Stimulated activated CD8-positive, alpha-beta memory T cell treated with anti-CD3 and anti-CD28 coated beads, Interleukin-7, amount 100 ng/mL, for 1 hour (primary cell): ENCODE data around the gene CCN2.
A peak's percentile ranks its signal among the peaks of the same experiment; 100 is the strongest.
"Not testable (repeated sequence)": the region's sequence is repeated elsewhere in the genome, so short reads cannot be mapped to it uniquely, and the experiment has no call there.

Source experiments
- DNase-seq, 2 donors: peaks; one replicate each; pipeline ENCODE4 v3.0.0-alpha.2; 2020; ENCODE audit warnings: low read depth in 2 of 2

CCN2 gene

DNA sequence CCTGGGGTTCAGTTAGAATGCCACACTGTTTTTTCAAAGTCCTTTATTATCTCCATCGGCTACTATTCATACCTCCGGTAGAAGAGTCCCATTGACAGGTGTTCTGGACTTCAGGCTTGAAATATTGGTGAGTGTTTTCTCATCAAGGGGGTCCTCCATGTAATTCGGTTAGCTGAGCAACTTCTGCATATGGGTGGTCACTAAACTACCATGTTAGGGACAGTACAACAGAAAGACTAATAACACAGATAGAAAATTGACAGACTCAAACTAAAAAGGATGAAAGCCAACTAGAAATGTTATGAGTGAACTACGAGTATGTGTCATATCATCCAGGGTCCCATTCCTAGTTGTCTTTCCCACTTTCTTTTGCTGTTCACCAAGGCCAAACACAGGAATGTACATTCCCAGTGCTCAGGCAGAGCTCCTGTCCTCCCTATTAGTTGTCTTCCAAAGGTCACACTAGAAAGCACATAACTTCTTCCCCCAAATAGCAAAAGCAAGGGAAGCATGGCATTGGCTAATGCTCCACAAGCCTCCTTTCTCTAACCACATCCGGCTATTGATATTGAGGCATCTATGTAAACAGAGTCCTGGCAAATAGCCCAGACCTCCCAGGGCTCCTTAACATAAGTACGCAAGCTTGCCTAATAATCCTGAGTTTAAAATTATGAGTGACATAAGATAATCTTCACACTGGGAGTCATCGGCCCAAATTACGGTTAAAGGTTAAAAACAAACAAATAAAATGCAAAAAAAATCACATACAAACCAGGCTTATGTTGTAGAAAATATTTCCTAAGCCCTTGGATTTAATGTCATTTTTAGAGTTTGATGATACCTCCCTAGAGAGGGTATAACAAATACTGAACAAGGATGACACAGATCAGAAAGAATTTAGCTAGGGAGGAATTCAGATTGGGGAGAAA, 13.2 kb downstream of the CCN2 start:
- DNase-seq: no peak

DNA sequence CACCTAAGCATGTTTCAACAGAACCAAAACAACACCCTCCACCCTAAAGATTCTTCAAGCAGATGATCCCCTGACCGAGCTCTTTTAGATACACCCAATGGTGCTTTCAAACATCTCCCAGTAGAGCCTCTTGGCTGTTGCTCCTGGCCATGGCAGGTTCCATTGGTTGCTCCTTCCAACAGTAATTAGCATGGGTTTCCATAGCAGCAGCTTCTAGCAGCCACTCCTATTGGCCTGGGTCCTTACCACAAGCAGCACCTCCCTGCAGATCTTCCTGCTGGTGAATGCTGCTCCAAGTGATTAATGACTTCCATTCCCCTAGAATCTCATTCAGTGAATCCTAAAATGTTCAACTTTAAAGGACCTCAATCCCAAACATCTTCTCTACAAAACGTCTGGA, 13.9 kb downstream of the CCN2 start:
- DNase-seq: no peak

DNA sequence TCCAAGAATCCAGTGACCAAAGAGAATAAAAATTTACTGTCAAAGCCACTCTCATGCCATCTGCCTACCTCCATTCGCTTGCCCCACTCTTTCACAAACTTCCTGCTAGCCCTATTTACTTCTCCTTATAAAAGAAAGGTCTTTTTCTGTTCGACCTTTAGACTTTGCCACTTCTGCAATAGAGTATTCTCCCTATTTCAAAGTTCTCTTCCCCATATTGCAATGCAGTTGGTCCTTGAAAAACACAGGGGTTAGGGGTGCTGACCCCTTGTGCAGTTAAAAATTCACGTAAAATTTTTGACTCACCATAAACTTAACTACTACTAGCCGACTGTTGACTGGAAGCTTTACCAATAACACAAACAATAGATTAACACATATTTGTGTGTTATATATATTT, 15.0 kb downstream of the CCN2 start:
- no peak for DNase-seq

DNA sequence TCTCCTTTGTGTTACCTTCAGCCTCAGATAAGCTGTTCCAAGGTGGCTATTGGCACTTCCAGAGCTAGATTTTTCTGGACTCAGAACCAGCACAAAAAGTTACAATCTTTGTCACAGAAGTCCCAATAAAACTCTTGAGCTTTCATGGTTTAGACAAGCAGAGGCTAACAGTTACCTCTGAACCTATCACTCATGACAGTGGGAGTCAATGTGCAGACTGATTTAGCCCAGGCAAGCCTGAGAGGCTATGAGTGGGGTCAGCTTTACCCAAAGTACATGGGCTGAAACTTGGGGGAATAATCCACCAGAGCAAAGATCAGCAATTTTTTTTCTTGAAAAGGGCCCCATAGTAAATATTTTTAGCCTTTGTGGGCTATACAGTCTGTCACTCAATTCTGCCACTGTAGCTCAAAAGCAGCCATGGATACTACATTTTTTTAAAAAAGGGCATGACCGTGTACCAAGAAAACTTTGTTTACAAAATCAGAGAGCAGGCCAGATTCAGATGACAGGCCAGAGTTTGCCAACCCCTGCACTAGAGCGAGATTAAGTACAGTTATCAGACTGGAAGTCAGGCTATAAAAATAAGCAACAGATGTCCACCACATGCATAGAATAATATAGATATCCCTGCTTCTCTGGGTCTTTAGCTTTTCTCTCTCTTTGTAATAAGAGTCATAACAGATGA, 20.0 kb downstream of the CCN2 start:
- DNase-seq: no peak

DNA sequence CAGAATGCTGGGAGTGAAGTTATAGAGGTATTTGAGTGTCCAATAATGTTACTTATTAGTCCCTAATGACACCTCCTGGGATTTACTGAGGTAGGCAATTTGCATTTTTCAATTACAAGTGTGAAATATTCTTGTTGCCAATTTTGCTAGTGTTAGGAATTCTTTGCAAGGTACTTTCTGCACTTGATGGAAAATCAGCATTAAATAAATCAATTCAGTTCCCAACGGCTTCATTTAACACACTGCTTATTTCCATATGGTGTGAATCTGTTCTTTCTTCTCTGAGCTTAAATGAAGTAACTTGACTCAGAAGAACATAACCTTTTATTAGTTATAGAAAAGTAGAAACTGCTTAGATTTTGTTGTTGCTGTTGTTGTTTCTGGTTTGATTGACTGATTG, 21.2 kb downstream of the CCN2 start:
- DNase-seq: no peak

DNA sequence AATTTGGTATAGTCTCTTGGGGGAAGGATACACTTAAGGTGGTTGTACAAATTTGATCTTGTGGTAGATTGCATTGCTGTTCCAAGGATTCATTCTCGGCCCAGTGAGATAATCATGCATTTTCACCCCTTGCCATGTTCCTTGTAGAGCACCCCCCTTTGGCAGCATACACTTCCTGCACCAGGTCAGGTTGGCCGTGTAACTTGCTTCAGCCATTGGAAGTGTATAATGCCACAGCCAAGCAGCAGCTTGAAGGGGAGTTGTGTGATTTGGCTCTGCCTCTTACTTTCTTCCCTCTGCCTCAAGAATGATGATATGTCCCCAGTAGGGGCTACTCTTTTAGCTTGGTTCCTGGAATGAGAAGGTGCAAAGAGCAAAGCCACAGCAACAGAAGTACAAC, 21.9 kb downstream of the CCN2 start:
- DNase-seq: no peak

DNA sequence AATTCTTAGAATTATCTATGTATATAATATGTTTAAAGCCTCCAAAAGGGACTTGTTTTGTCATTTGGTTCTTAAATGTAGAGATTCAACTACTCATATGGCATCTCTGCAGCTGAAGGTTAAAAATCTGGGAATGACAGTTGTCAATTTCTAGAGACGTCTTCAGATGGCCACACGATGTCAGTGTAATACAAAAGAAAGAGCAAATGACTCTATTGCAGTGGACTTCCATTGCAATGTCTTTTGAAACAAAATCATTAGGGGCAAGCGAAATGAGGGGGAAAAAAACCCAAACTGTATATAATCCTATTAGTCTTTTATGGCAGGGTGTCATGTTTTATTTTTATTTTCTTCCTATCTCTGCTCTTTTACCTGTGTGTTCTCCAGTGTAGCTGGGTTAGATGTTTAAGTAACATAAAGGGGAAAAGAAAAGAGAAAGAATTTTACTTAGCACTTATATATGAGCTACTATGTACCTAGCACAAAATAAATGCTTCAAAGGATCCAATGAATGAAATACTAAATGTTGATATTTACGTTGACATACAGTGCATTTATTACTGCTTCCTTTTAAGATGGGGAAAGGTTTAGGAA, 26.2 kb downstream of the CCN2 start:
- no peak for DNase-seq

DNA sequence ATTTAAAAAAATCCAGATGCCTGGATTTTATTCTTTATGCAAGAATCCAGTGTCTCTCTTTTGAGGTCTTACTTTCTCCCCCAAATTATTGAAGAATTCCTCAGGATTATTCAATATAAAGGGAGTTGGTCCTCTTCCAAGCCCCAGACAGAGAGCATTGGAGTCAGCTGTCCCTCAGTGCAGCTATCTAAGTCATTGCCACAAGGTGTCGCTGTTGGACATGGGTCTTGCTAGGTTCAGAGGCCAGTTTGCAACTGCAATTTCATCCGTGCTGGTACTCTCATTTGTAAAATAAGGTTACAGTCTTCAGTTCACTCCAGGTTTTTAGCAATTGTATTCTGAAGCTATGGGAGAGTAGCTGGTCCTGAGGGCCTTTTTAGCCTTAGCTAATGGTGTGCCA, 27.8 kb downstream of the CCN2 start:
- no peak for DNase-seq

DNA sequence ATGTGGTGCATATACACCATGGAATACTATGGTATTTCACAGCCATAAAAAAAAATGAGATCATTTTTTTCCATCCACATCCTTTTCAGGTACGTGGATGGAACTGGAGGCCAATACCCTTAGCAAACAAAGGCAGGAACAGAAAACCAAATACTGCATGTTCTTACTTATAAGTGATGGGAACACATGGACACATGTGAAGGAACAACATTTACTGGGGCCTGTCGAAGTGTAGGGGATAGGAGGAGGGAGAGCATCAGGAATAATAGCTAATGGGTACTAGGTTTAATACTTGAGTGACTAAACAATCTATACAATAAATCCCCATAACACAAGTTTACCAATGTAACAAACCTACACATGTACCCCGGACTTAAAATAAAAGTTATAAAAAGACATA, 30.5 kb downstream of the CCN2 start:
- no peak for DNase-seq

DNA sequence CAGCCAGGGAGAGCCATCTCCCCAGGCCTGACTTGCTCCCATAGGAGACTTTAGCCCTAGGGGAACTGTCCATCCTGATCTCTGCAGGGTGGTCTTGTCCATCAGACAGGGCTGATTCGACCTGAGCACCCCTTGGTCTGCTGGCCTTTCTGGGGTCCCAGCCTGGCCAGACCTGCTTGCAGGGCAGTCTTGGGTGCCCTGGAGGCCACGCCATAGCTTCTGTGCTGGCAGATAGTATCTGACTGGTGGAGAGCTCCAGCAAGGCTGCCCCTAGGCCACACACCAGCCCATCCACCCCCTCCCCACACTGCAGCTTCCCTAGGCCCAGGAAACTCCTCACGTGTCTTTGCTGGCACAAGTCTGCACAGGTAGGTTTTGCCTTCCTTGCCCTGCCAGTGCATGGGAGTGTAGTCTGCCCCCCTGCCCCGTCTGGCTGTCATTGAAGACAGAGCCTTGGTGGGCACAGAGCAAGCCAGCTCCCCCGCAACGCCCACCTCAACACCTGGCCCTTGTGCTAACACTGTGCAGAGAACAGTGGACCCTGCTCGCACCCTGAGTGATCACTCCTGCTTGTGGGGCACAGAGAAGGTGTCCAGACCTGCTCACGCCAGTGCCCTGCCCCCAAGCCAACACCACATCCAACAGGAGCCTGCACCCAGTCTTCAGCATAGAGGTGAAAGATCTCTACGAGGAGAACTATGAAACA, 32.4 kb downstream of the CCN2 start:
- DNase-seq: no peak

DNA sequence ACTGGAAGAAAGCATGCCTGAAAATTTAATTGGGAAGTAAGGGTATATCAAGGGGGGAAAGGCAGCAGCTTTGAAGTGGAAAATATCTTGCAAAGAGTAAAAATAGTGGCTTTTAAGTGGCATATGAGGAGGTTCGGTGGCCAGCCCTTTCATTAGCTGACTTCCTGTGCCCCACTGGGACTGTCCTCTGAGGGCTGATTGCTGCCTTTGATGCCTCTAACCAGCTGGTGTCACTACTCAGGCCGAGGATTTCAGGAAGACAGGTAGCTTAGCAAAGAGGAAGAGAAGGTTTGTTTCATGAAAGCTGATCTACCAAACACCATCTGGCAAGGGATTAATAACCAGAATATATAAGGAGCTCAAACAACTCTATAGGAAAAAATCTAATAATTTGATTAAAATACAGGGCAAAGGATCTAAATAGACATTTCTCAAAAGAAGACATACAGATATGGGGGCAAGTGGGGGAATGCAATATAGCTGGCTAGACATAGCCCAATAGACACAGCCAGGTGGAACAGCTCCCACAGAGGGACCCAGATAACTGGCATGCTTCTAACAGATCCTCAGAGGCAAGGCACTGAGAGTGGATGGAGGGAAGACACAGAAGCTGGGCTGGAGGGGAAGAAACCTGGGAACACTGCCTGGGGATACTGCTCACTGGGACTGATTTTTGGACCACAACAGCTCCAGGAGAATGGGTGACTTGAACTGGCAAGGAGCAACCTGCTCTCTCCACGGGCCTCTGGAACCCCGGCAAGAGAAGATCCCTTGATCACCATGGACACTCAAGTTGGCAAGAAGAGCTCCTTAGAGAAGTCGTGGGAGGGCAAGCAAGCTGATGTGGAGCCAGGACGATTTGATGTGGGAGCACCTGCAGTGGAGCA, 33.2 kb downstream of the CCN2 start:
- DNase-seq: no peak

DNA sequence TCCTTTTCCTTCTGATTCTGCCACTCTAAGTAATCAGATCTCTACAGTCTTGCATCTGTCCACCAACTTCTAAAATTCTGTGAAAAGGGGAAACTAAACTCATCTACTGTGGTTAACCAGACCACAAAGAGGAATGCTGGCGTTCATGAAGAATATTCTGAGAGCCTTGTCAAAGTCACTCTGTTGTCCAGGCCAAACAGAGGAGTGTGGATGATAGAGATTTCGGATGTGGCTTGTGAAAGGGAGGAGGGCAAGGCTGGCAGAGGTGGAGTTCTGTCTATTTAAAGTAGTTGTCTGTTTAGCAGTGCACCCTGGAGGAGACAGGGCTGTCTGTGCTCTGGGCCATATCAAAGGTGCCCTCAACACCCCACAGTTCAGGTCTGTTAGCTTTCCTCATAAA, 33.9 kb downstream of the CCN2 start:
- DNase-seq: no peak

DNA sequence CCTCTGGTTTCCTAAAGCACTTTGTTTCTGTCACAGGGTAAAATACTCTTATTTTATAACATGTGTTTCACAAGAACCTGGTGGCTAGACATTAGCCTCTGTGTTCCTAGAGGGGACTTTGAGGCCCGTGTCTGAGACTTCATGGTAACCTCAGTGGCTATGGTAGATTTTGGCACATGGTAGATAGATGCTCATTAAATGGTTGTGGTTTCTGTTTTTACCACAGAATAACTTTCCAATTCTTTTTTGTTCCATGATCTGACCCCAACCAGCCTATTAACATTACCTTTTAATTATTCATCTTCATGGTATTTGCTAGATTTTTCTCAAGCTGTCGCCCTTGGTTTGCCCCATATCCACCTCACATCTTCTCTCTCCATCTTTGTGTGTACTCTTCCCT, 34.3 kb downstream of the CCN2 start:
- DNase-seq: no peak

DNA sequence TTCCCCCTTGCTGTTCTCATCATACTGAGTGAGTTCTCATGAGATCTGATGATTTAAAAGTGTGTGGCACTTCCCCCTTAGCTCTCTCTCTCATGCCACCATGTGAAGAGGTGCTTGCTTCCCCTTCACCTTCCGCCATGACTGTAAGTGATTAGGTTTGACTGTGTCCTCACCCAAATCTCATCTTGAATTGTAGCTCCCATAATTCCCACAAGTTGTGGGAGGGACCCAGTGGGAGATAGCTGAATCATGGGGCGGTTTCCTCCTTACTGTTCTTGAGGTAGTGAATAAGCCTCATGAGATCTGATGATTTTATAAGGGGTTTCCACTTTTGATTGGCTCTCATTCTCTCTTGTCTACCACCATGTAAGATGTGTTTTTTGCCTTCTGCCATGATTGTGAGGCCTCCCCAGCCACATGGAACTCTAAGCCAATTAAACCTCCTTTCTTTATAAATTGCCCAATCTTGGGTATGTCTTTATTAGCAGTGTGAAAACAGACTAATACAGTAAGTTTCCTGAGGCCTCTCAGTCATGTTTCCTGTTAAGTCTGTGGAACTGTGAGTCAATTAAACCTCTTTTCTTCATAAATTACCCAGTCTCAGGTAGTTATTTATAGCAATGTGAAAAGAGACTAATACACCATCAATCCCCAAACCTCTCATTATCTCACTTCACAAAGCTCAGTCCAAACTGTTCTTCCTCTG, 34.9 kb downstream of the CCN2 start:
- DNase-seq: not testable (repeated sequence)

DNA sequence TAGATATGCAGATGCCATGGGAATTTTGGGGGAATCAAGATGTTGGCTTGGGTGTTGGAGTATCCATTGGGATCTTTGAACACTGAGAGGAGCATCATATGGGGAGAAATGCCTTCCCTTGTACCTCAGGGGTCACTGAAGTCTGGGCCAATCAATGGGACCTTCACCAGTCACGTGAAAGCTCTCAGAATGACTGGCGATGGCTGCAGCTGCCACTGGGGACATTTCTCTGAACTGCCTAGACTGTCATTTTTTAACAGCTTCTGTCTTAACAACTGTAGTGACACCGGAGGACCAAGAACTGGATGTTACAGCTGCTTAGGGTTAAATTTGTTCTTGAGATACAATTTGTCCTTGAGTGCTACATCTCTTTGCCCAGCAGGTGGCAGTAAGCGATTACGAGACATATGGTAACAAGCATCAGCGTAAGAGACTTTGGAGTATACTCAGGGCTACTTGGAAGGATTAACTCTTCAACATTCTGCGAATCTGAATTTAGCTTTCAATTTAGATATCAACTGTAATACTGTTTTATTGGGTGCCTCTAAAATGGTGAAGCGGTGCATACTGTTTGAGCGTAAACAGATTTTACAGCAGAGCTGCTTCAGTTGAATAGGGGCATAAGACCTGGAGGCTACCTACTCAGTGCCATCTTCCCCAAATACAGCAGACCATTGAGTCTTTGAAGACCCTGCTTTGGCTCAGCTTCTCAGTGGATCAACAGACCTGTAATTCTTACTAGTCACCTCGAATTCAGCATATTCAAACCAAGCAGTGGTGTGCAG, 36.0 kb downstream of the CCN2 start:
- DNase-seq: peak; percentile 4 to 12

DNA sequence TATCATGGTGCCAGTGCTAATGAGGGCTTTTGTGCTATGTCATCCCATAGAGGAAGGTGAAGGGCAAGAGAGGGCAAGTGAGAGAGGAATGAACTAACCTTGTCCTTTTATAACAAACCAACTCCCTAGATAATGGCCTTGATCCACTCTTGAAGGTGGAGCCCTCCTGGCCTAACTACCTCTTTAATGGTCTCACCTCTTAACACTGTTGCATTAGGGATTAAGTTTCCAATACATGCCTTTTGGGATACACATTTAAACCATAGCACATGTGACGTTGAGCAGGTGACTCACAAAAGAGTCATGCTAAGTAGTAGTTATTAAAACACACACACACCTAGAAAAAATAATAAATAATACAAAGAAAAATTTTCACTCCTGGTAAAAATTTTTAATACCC, 36.9 kb downstream of the CCN2 start:
- no peak for DNase-seq

DNA sequence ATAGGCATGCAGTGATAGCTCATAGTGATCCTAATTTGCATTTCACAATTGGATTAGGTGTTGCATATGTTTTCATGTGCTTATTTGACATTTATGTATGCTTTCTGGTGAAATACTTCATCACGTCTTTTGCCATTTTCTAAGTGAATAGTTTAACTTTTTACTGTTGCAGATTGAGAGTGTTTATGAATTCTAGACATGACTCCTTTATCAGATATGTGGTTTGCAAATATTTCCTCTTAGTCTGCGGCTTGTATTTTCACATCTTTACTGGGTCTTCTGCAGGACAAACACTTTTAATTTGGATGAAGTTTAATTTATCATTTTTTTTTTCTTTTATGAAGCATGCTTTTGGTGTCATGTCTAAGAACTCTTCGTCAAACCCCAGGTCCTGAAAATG, 39.2 kb downstream of the CCN2 start:
- DNase-seq: no peak

DNA sequence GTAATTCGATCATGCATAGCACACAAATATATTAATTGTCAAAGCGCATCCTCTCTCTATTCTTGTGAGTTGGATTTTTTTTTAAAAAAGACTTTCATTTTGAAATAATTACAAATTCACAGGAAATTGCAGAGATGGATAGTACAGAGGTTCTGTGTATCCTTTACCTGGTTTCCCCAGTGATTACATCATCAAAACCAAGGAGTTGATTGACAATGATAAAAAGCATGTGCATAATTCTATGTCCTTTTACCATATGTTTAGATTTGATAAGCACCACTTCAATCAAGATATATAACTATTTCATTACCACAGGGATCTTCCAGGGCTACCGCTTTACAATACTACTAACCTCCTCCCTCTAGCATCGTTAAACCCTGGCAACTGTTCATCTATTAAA, 40.2 kb downstream of the CCN2 start:
- no peak for DNase-seq

DNA sequence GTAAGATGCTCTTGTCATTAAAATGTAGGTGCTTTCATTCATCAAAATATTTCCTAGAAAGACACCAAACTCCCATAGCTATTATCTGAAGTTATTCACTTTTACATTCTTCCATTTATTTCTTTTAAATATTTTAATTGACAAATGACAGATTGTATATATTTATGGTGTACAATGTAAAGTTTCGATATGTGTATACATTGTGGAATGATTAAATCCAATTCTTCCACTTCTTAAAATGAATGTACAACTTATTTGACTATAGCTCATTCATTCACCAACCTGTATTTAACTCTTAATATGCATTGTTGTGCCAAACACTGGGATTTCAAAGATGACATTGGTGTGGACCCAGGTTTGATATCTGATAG, 41.0 kb downstream of the CCN2 start:
- no peak for DNase-seq
